ENCODE measurements around the gene ARL14EPL. TPM values are rescaled to one million over a fixed set of nuclear protein-coding genes. Genes with fewer than 3 reads are reported as not detected.

Gene ARL14EPL
- total and polyA plus RNA-seq, 7 donors, result 0.04 TPM; not detected in 6

DNA sequence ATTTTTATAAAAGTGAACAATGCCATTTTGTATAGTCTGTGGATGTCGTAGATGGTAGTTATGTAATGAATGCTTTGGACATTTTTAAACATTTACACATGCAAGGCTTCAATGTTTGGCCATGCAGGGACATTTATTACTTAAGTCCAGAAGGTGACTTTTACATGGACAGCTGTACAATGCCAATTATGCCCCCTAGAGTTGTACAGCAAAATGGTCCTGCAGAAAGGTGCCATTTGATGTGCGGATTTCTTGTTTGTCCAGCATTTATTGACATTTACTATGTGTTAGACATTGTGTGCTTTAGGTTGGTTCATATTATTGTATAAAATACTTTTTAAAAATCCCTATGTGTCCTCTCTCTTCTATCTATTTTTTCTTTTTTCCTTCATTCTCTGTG lies 30.1 kb downstream of the ARL14EPL start:
- no peak for DNase-seq
- Histone ChIP-seq H3K9me3 (no peaks in the 10 kb centered on the region), H3K27me3 (no peaks in the 10 kb centered on the region), H3K27ac (no peak overlapping the region), H3K4me3 (no peak overlapping the region), H3K4me1 (no peaks in the 10 kb centered on the region), H3K36me3 (no peaks in the 10 kb centered on the region)
- WGBS, 2 donors, result 46 to 76% methylated on average over 2 of the region's 2 CpGs
- intact Hi-C loops (cut with DNase I), result no loop called here
- TF ChIP-seq POLR2AphosphoS5 (IDR thresholded peaks at IDR 0.05) (no peak), POLR2A (IDR thresholded peaks at IDR 0.05) (no peak), EP300 (IDR thresholded peaks at IDR 0.05) (no peak)
- TF ChIP-seq, protein P1, sequence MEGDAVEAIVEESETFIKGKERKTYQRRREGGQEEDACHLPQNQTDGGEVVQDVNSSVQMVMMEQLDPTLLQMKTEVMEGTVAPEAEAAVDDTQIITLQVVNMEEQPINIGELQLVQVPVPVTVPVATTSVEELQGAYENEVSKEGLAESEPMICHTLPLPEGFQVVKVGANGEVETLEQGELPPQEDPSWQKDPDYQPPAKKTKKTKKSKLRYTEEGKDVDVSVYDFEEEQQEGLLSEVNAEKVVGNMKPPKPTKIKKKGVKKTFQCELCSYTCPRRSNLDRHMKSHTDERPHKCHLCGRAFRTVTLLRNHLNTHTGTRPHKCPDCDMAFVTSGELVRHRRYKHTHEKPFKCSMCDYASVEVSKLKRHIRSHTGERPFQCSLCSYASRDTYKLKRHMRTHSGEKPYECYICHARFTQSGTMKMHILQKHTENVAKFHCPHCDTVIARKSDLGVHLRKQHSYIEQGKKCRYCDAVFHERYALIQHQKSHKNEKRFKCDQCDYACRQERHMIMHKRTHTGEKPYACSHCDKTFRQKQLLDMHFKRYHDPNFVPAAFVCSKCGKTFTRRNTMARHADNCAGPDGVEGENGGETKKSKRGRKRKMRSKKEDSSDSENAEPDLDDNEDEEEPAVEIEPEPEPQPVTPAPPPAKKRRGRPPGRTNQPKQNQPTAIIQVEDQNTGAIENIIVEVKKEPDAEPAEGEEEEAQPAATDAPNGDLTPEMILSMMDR (IDR thresholded peaks at IDR 0.05), result no peak

DNA sequence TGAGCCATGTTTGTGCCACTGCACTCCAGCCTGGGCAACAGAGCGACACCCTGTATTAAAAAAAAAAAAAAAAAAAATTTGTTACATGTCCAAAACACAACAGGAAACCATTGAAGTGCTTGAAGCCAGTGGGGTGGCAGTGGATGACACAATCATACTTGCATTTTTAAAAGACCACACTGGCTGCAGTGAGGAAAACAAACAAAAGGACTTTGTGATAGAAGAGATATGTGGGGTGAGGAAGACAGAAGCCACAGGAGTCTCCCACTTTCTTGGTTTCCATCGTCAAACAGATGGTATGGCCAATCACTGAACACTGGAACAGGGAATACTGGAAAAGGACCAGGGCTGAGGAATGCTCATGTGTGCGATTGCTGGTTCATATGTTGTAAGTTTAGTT lies 31.7 kb downstream of the ARL14EPL start:
- WGBS, 2 donors, result 82 to 88% methylated on average over 3 of the region's 3 CpGs
- Histone ChIP-seq H3K9me3 (no peaks in the 10 kb centered on the region), H3K4me1 (no peaks in the 10 kb centered on the region), H3K27me3 (no peaks in the 10 kb centered on the region), H3K36me3 (no peaks in the 10 kb centered on the region), H3K4me3 (no peak overlapping the region), H3K27ac (no peak overlapping the region)
- no peak for DNase-seq
- intact Hi-C loops (cut with DNase I), result no loop called here
- TF ChIP-seq, protein P1 (IDR thresholded peaks at IDR 0.05), result no peak
- TF ChIP-seq POLR2AphosphoS5 (IDR thresholded peaks at IDR 0.05), result no peak
- TF ChIP-seq POLR2A (IDR thresholded peaks at IDR 0.05), result no peak

DNA sequence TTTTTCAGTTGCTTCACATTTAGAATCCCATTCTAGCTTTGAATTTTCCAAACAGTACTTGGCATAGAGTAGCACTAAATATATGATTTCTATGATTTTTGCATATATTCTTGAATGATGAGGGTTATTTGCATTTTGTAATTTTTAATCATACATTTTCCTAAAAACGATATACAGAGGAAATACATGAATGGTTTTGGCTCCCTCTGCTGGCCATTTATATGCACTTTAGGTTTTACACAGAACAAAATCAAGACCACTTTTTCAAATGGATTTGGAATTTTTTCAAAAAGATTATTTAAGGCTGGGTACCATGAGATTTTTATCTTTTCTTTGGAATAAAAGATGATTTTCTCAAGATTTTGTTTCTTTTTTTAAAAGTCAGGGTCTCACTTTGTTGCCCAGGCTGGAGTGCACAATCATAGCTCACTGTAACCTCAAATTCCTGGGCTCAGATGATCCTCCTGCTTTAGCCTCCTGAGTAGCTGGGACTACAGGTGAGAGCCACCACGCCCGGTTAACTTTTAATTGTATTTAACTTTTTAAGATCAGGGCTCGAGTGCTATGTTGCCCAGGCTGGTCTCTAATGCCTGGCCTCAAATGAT lies 35.9 kb downstream of the ARL14EPL start:
- TF ChIP-seq EP300 (IDR thresholded peaks at IDR 0.05) (no peak), POLR2A (IDR thresholded peaks at IDR 0.05) (no peak)
- TF ChIP-seq, protein P1 (IDR thresholded peaks at IDR 0.05), result peak; percentile 45 to 86 (median 54)
- no peaks in the 10 kb centered on the region for H3K4me1 ChIP-seq
- H3K27me3 ChIP-seq, result no peaks in the 10 kb centered on the region
- intact Hi-C loops (cut with DNase I), result loop anchor here (1.0 kb wide), 1 partner anchor 434 kb away; no protein-coding TSS in a partner anchor
- H3K27ac ChIP-seq, result no peak overlapping the region
- 9 to 35% methylated on average over 4 of the region's 4 CpGs for WGBS, 2 donors
- no peaks in the 10 kb centered on the region for H3K36me3 ChIP-seq
- DNase-seq, result no peak
- H3K9me3 ChIP-seq, result no peaks in the 10 kb centered on the region
- no peak overlapping the region for H3K4me3 ChIP-seq

DNA sequence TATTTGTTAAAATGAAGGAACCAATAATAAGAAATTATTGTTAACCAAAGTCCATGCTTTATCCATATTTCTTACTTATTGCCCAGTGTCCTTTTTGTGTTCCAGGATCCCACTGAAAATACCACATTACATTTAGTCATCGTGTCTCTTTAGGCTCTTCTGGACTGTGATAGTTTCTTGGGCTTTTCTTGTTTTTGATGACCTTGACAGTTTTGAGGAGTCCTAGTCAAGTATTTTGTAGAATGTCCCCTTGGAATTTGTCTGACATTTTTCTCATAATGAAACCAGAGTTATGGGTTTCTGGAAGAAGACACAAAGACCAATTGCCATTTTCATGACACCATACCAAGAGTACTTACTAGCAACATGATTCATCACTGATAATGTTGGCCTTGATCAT lies 38.9 kb downstream of the ARL14EPL start:
- no peaks in the 10 kb centered on the region for H3K27me3 ChIP-seq
- H3K4me1 ChIP-seq, result no peaks in the 10 kb centered on the region
- no peak overlapping the region for H3K4me3 ChIP-seq
- H3K36me3 ChIP-seq, result no peaks in the 10 kb centered on the region
- no peak overlapping the region for H3K27ac ChIP-seq
- intact Hi-C loops (cut with DNase I), result no loop called here
- DNase-seq, result no peak
- no peaks in the 10 kb centered on the region for H3K9me3 ChIP-seq
- WGBS, 2 donors, result 97 to 100% methylated on average over 1 of the region's 1 CpG
- TF ChIP-seq, protein P1 (IDR thresholded peaks at IDR 0.05), result no peak
- TF ChIP-seq POLR2AphosphoS5 (IDR thresholded peaks at IDR 0.05), result no peak
- no peak for TF ChIP-seq EP300 (IDR thresholded peaks at IDR 0.05)
- TF ChIP-seq POLR2A (IDR thresholded peaks at IDR 0.05), result no peak

All from sigmoid colon (tissue), 7 donors.